OCI-LY1 (cell line): ENCODE data around the gene SYT3.

Source experiments
- H2AFZ ChIP-seq: fragments of 200-600 bp; sonication (generic), shearing (Covaris generic); 2 replicates; pipeline ENCODE4 v1.6.0; 2014; ENCODE audit warnings: antibody characterized with exemption, mild to moderate bottlenecking, low read length
- H3F3A ChIP-seq: fragments of 200-600 bp; sonication (generic), shearing (Covaris generic); 2 replicates; pipeline ENCODE4 v1.6.0; 2014; ENCODE audit warnings: mild to moderate bottlenecking, antibody characterized with exemption, low read length, moderate library complexity; ENCODE audit not compliant: insufficient read depth
- H3K27ac ChIP-seq: fragments of 200-600 bp; sonication (generic); 2 replicates; pipeline ENCODE4 v1.5.1; 2014; ENCODE audit warnings: low read length, mixed run types, mild to moderate bottlenecking, low read depth; ENCODE audit not compliant: poor library complexity, severe bottlenecking
- H3K27me3 ChIP-seq: fragments of 200-600 bp; sonication (generic); 2 replicates; pipeline ENCODE4 v1.6.0; 2014; ENCODE audit warnings: antibody characterized with exemption, mild to moderate bottlenecking, low read length, moderate library complexity; ENCODE audit not compliant: insufficient read depth
- H3K36me3 ChIP-seq: fragments of 200-600 bp; sonication (generic); 2 replicates; pipeline ENCODE4 v1.6.1; 2014; ENCODE audit warnings: mild to moderate bottlenecking, antibody characterized with exemption, low read length, moderate library complexity, mixed read lengths; ENCODE audit not compliant: insufficient read depth
- H3K4me1 ChIP-seq: fragments of 200-600 bp; sonication (generic); 2 replicates; pipeline ENCODE4 v1.5.1; 2014; ENCODE audit warnings: mild to moderate bottlenecking, low read length, moderate library complexity; ENCODE audit not compliant: insufficient read depth, severe bottlenecking
- H3K4me2 ChIP-seq: fragments of 200-600 bp; sonication (generic), shearing (Covaris generic); 2 replicates; pipeline ENCODE4 v1.6.1; 2014; ENCODE audit warnings: low read length
- H3K4me3 ChIP-seq: fragments of 200-600 bp; sonication (generic); 2 replicates; pipeline ENCODE4 v1.5.1; 2014; ENCODE audit warnings: low read length, low read depth, mild to moderate bottlenecking, mixed read lengths; ENCODE audit not compliant: poor library complexity, severe bottlenecking
- H3K79me2 ChIP-seq: fragments of 200-600 bp; shearing (Covaris generic); 2 replicates; pipeline ENCODE4 v1.6.1; 2016; ENCODE audit warnings: mixed run types, low read length, mixed read lengths; ENCODE audit not compliant: insufficient read depth
- H3K9ac ChIP-seq: fragments of 200-600 bp; sonication (generic), shearing (Covaris generic); 2 replicates; pipeline ENCODE4 v1.6.1; 2014; ENCODE audit warnings: mild to moderate bottlenecking, low read length, mixed read lengths
- H3K9me2 ChIP-seq: fragments of 200-600 bp; sonication (generic), shearing (Covaris generic); 2 replicates; pipeline ENCODE4 v1.6.1; 2014; ENCODE audit warnings: low read depth, mild to moderate bottlenecking, low read length, mixed read lengths
- H3K9me3 ChIP-seq: fragments of 200-600 bp; shearing (Covaris generic); 2 replicates; pipeline ENCODE4 v1.6.1; 2014; ENCODE audit warnings: low read length, mixed read lengths
- H4K20me1 ChIP-seq: fragments of 200-600 bp; sonication (generic), shearing (Covaris generic); 2 replicates; pipeline ENCODE4 v1.6.0; 2016; ENCODE audit warnings: mild to moderate bottlenecking, low read length; ENCODE audit not compliant: insufficient read depth
- EZH2 ChIP-seq: fragments of 200-600 bp; sonication (generic), shearing (Covaris generic); IDR thresholded peaks from 2 replicates; pipeline ENCODE4 v1.8.0; 2017; ENCODE audit warnings: borderline replicate concordance, mixed run types, mild to moderate bottlenecking, antibody characterized with exemption, low read length, moderate library complexity, mixed read lengths
- TF ChIP-seq, protein P1 (sequence below): fragments of 200-600 bp; sonication (generic), shearing (Covaris generic); IDR thresholded peaks from 2 replicates; pipeline ENCODE4 v1.5.1; 2017; ENCODE audit warnings: mild to moderate bottlenecking, antibody characterized with exemption, low read length, moderate library complexity, mixed read lengths

The SYT3 gene

DNA sequence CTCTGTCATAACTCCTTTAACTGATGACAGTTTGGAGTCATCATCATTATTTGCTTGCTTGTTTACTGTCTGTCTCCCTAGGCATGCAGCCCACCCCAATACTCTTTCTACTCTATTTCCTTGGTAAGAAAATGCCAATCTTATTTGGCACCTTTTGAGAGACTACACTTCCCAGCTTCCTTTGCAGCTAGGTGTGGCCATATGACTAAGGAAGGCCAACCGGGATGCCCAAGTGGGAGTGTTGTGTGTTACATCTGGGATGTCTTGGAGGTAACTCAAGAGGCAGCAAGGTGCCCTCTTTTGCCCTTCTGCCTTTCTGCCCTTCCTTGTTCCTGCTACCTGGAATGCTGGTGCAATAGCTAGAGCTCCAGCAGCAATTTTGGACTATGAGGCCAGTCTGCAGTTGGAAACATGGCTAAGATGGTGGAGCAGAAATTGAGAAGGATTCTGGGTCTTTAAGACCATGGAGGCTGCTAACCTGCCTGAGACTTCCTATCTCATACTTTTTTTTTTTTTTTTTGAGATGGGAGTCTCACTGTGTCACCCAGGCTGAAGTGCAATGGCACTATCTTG, 37.0 kb upstream of the SYT3 start:
- TF ChIP-seq, protein P1, sequence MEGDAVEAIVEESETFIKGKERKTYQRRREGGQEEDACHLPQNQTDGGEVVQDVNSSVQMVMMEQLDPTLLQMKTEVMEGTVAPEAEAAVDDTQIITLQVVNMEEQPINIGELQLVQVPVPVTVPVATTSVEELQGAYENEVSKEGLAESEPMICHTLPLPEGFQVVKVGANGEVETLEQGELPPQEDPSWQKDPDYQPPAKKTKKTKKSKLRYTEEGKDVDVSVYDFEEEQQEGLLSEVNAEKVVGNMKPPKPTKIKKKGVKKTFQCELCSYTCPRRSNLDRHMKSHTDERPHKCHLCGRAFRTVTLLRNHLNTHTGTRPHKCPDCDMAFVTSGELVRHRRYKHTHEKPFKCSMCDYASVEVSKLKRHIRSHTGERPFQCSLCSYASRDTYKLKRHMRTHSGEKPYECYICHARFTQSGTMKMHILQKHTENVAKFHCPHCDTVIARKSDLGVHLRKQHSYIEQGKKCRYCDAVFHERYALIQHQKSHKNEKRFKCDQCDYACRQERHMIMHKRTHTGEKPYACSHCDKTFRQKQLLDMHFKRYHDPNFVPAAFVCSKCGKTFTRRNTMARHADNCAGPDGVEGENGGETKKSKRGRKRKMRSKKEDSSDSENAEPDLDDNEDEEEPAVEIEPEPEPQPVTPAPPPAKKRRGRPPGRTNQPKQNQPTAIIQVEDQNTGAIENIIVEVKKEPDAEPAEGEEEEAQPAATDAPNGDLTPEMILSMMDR: no peak
- TF ChIP-seq EZH2: no peak
- Histone ChIP-seq H3K4me2 (no peak overlapping the region), H3K9me2 (no peaks in the 10 kb centered on the region), H3K27me3 (no peaks in the 10 kb centered on the region), H3K4me1 (no peaks in the 10 kb centered on the region), H3K9me3 (no peaks in the 10 kb centered on the region), H3K4me3 (no peak overlapping the region), H3K27ac (no peak overlapping the region), H3K9ac (no peak overlapping the region), H4K20me1 (no peaks in the 10 kb centered on the region), H2AFZ (no peak overlapping the region), H3F3A (no peaks in the 10 kb centered on the region), H3K36me3 (no peaks in the 10 kb centered on the region), H3K79me2 (no peaks in the 10 kb centered on the region)

DNA sequence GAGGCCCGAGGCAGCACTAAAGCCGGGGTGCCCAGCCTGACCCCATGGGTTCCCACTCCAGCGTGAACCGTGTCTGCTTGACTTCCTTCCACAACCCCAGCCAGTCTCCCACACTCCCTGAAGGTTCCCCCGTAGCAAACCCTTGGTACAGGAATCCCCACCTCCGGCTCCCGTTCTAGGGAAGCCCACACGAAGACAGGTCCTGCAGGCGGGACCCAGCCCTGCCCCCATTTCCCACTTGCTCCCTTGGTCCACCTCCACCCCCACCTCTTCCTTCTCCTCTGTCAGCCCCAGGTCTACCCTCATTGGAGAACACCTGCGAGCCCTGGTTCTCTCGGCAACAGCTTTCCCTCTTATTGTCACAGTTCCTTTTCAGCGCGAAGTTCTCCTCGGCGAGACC, 33.4 kb upstream of the SYT3 start:
- Histone ChIP-seq H3K4me2 (no peak overlapping the region), H4K20me1 (no peaks in the 10 kb centered on the region), H3K4me3 (no peak overlapping the region), H3K9me3 (no peaks in the 10 kb centered on the region), H3K27me3 (no peaks in the 10 kb centered on the region), H3F3A (no peaks in the 10 kb centered on the region), H3K79me2 (no peaks in the 10 kb centered on the region), H3K9me2 (no peaks in the 10 kb centered on the region), H3K36me3 (no peaks in the 10 kb centered on the region), H3K27ac (no peak overlapping the region), H3K4me1 (no peaks in the 10 kb centered on the region), H2AFZ (no peak overlapping the region), H3K9ac (no peak overlapping the region)
- TF ChIP-seq EZH2: no peak
- TF ChIP-seq, protein P1: no peak

DNA sequence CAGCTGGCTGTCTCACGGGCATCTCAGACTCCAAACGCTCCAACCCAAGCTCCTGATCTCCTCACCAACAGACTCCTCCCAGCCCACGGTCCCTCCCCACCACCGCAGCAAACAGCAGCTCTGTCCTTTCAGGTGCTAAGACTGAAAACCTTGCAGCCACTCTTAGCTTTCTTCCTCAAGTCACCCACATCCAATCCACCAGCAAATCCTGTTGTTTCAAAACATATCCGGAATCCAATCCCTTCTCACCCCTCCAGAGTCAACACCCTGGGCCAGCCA, 30.4 kb upstream of the SYT3 start:
- Histone ChIP-seq H3K9me3 (no peaks in the 10 kb centered on the region), H3K79me2 (no peaks in the 10 kb centered on the region), H3K27ac (no peak overlapping the region), H3K27me3 (no peaks in the 10 kb centered on the region), H4K20me1 (no peaks in the 10 kb centered on the region), H3K36me3 (no peaks in the 10 kb centered on the region), H3K9ac (no peak overlapping the region), H3K4me2 (no peak overlapping the region), H2AFZ (no peak overlapping the region), H3K4me3 (no peak overlapping the region), H3K9me2 (no peaks in the 10 kb centered on the region), H3F3A (no peaks in the 10 kb centered on the region), H3K4me1 (no peaks in the 10 kb centered on the region)
- TF ChIP-seq, protein P1: no peak
- TF ChIP-seq EZH2: no peak
